Fibroblast of lung (primary cell): ENCODE results near the gene TFAM. TPM values are rescaled to one million over a fixed set of nuclear protein-coding genes. Genes with fewer than 3 reads are reported as not detected.
A peak's percentile ranks its signal among the peaks of the same experiment; 100 is the strongest.
"Not testable (repeated sequence)": the region's sequence is repeated elsewhere in the genome, so short reads cannot be mapped to it uniquely, and the experiment has no call there.

Source experiments
- DNase-seq, 2 donors: peaks; one replicate each; pipeline versions ENCODE4 v3.0.0 to v3.0.0-alpha.2; 2010; ENCODE audit warnings: low read depth in 2 of 2
- H2AFZ ChIP-seq: 2 replicates; pipeline ENCODE4 v1.5.1; 2012; ENCODE audit warnings: low read length, control low read depth, inconsistent platforms
- H3K27ac ChIP-seq: 2 replicates; pipeline ENCODE4 v1.5.1; 2011; ENCODE audit warnings: low read length, control low read depth; ENCODE audit not compliant: insufficient read depth
- H3K27me3 ChIP-seq: 2 replicates; pipeline ENCODE4 v1.5.1; 2011; ENCODE audit warnings: mild to moderate bottlenecking, low read length; ENCODE audit not compliant: control insufficient read depth, insufficient read depth
- H3K36me3 ChIP-seq: 2 replicates; pipeline ENCODE4 v1.5.1; 2011; ENCODE audit warnings: low read length; ENCODE audit not compliant: control insufficient read depth, insufficient read depth
- H3K4me1 ChIP-seq: 2 replicates; pipeline ENCODE4 v1.5.1; 2011; ENCODE audit warnings: low read length; ENCODE audit not compliant: control insufficient read depth, insufficient read depth; ENCODE audit errors: extremely low read depth
- H3K4me2 ChIP-seq: 2 replicates; pipeline ENCODE4 v1.5.1; 2011; ENCODE audit warnings: low read length, control low read depth; ENCODE audit not compliant: insufficient read depth; ENCODE audit errors: extremely low read depth
- H3K4me3 ChIP-seq, 4 experiments: fragments of 200-600 bp in 1 of 4; sonication (generic) in 1 of 4; replicated peaks in 1 of 4; 2 replicates each; pipeline ENCODE4 v1.5.1; 2011 to 2016; ENCODE audit warnings: low read length in 4 of 4, low read depth in 3 of 4, mild to moderate bottlenecking in 3 of 4, control low read depth in 2 of 4, inconsistent platforms in 1 of 4, mixed read lengths in 1 of 4; ENCODE audit not compliant: insufficient read depth in 1 of 4; ENCODE audit errors: control extremely low read depth in 1 of 4
- H3K79me2 ChIP-seq: 2 replicates; pipeline ENCODE4 v1.5.1; 2012; ENCODE audit warnings: mild to moderate bottlenecking, low read length, inconsistent platforms; ENCODE audit not compliant: control insufficient read depth, insufficient read depth
- H3K9ac ChIP-seq: 2 replicates; pipeline ENCODE4 v1.5.1; 2011; ENCODE audit warnings: mild to moderate bottlenecking, low read length, control low read depth; ENCODE audit not compliant: insufficient read depth
- H3K9me3 ChIP-seq: 2 replicates; pipeline ENCODE4 v1.5.1; 2012; ENCODE audit warnings: low read depth, low read length; ENCODE audit not compliant: control insufficient read depth, insufficient read depth
- H4K20me1 ChIP-seq: 2 replicates; pipeline ENCODE4 v1.5.1; 2011; ENCODE audit warnings: low read length; ENCODE audit not compliant: control insufficient read depth, insufficient read depth; ENCODE audit errors: extremely low read depth
- CTCF ChIP-seq, 2 donors: IDR thresholded peaks in 1 of 2; conservative IDR thresholded peaks in 1 of 2; 1 replicate in 1 of 2; 2 replicates in 1 of 2; pipeline ENCODE4 v1.5.1; 2011 to 2012; ENCODE audit warnings: low read length in 2 of 2, control low read depth in 1 of 2, inconsistent platforms in 1 of 2, low read depth in 1 of 2, mild to moderate bottlenecking in 1 of 2
- EZH2 ChIP-seq: IDR thresholded peaks from 2 replicates; pipeline ENCODE4 v1.5.1; 2012; ENCODE audit warnings: low read length, control low read depth, mild to moderate bottlenecking; ENCODE audit errors: missing control alignments
- polyA plus RNA-seq, 2 donors: library from polyadenylated mRNA; depleted of rRNA in 1 of 2; stranded (reverse) in 1 of 2; unstranded in 1 of 2; fragments of >200 nt; gene quantifications; 2 replicates each; pipeline ENCODE4 v1.2.1, GENCODE V29; 2011 to 2012; ENCODE audit warnings: missing spikeins in 1 of 2
- total RNA-seq: library from RNA; depleted of rRNA; stranded (reverse); fragments of >200 nt; gene quantifications from 2 replicates; pipeline ENCODE4 v1.2.1, GENCODE V29; 2014

The TFAM gene
- total and polyA plus RNA-seq, 2 donors (not counting 1 experiment from before 2014, with no cell fraction given): 14.9 to 21.1 TPM

GRCh38 chr10:58415757-58416156 is 30.5 kb downstream of the TFAM start:
- no peak for DNase-seq

GRCh38 chr10:58417902-58418301 is 32.7 kb downstream of the TFAM start:
- H3K36me3 ChIP-seq, H3K9me3 ChIP-seq, H3K27ac ChIP-seq, H3K79me2 ChIP-seq, DNase-seq, H3K9ac ChIP-seq, H3K4me1 ChIP-seq, H3K4me2 ChIP-seq, H4K20me1 ChIP-seq, H3K4me3 ChIP-seq, H3K27me3 ChIP-seq, H2AFZ ChIP-seq: not testable (repeated sequence)

More at GRCh38 chr10:58415757-58416156, 30.5 kb downstream of the TFAM start:
- H2AFZ ChIP-seq: no peak overlapping the region
- peaks cover 2% of the 10 kb centered on the region for H3K4me1 ChIP-seq
- no peak overlapping the region for H3K9ac ChIP-seq
- TF ChIP-seq CTCF (conservative IDR thresholded peaks at IDR 0.05 in 1 of 2, IDR thresholded peaks at IDR 0.05 in 1 of 2; ENCODE audit: low read depth in 1 of 2, low read length in 2 of 2) (no peak), EZH2 (no peak)
- no peak overlapping the region for H3K27ac ChIP-seq
- no peaks in the 10 kb centered on the region for H4K20me1 ChIP-seq
- H3K79me2 ChIP-seq: no peaks in the 10 kb centered on the region
- no peaks in the 10 kb centered on the region for H3K27me3 ChIP-seq
- no peak overlapping the region for H3K4me3 ChIP-seq
- no peaks in the 10 kb centered on the region for H3K9me3 ChIP-seq
- H3K36me3 ChIP-seq: no peaks in the 10 kb centered on the region
- no peak overlapping the region for H3K4me2 ChIP-seq

- Histone ChIP-seq H3K9ac (no peak overlapping the region), H3K36me3 (no peaks in the 10 kb centered on the region), H3K4me3 (no peak overlapping the region), H3K79me2 (no peaks in the 10 kb centered on the region), H3K4me2 (no peak overlapping the region), H3K4me1 (no peaks in the 10 kb centered on the region), H2AFZ (no peak overlapping the region), H3K9me3 (no peaks in the 10 kb centered on the region), H3K27me3 (no peaks in the 10 kb centered on the region), H4K20me1 (no peaks in the 10 kb centered on the region), H3K27ac (no peak overlapping the region)
- DNase-seq: peak in 1 of 2 donors; percentile 73
- TF ChIP-seq EZH2 (no peak), CTCF (conservative IDR thresholded peaks at IDR 0.05 in 1 of 2, IDR thresholded peaks at IDR 0.05 in 1 of 2; ENCODE audit: low read depth in 1 of 2, low read length in 2 of 2) (no peak)
Measured at GRCh38 chr10:58424176-58424575, 39.0 kb downstream of the TFAM start.

GRCh38 chr10:58428436-58428835 is 43.2 kb downstream of the TFAM start:
- H3K27ac ChIP-seq, H2AFZ ChIP-seq, H3K9me3 ChIP-seq, H3K4me3 ChIP-seq, DNase-seq, H3K4me2 ChIP-seq, H3K4me1 ChIP-seq, H4K20me1 ChIP-seq, H3K79me2 ChIP-seq, H3K36me3 ChIP-seq, H3K9ac ChIP-seq, H3K27me3 ChIP-seq: not testable (repeated sequence)
